Activated effector memory CD4-positive, alpha-beta T cell treated with Interleukin-2 at 50 U/mL for 16 hours (primary cell): ENCODE data around the gene DENND1C.

Source experiments
- DNase-seq: peaks from one replicate; pipeline ENCODE4 v3.0.0-alpha.2; 2020

Gene DENND1C

GRCh38 chr19:6418562-6418932 is 63.0 kb downstream of the DENND1C start:
- DNase-seq: no peak

GRCh38 chr19:6417713-6418561 is 63.6 kb downstream of the DENND1C start:
- DNase-seq: no peak
